Measurements from ENCODE around the gene RASL11A.
"Not testable (repeated sequence)": the region's sequence is repeated elsewhere in the genome, so short reads cannot be mapped to it uniquely, and the experiment has no call there.

Gene RASL11A, protein sequence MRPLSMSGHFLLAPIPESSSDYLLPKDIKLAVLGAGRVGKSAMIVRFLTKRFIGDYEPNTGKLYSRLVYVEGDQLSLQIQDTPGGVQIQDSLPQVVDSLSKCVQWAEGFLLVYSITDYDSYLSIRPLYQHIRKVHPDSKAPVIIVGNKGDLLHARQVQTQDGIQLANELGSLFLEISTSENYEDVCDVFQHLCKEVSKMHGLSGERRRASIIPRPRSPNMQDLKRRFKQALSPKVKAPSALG

DNA sequence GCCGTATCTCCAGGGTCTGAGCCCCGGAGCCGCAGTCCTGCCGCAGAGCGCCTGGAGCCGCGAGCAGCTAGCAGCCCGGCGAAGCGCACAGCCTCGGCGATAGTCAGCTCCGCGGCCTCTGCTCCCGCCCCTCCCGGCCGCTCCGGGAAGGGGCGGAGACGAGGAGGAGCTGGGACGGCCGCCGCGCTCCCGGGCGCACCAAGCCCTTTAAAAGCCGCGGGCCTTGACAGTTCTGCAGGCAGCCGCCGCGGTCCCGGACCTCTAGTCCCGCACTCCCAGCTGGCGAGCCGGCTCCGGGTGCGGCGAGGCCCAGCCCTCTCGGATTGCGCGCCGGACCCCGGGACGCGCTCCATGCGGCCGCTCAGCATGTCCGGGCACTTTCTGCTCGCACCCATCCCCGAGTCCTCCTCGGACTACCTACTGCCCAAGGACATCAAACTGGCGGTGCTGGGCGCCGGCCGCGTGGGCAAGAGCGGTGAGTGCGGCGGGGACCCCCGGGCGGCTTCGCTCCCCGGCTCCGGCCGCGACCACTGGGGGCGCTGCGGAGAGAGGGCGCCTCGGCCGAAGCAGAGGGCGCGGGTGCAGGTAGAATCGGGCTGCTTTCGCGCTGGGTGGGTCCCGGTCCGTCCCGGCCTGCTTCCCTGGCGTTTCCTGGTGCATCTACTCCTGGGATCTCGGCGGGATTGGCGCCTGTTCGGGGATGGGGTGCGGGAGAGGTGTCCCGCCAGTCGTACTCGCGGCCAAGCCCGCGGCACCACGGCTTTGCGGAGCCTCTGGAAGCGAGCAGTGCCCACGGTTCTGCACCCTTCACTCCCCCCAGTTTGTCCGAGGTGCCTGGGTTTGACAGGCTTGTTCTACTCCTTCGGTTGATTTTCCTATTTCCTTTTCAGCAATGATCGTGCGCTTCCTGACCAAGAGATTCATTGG, at the start of gene RASL11A:
Gene RASL11A (plus strand): TSS at position 237 of the 927 bp plus-strand sequence. CDS start 115 bp downstream, at position 352.
- peak; percentile 74 for DNase-seq

DNA sequence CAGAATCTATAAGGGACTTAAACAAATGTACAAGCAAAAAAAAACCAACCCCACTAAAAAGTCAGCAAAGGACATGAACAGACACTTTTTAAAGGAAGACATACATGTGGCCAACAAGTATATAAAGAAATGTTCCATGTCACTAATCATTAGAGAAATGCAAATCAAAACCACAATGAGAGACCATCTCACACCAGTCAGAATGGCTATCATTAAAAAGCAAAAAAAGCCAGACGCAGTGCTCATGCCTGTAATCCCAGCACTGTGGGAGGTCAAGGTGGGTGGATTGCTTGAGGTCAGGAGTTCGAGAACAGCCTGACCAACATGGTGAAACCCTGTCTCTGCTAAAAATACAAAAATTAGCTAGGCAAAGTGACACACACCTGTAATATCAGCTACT, 48.5 kb upstream of the RASL11A start:
- not testable (repeated sequence) for DNase-seq

DNA sequence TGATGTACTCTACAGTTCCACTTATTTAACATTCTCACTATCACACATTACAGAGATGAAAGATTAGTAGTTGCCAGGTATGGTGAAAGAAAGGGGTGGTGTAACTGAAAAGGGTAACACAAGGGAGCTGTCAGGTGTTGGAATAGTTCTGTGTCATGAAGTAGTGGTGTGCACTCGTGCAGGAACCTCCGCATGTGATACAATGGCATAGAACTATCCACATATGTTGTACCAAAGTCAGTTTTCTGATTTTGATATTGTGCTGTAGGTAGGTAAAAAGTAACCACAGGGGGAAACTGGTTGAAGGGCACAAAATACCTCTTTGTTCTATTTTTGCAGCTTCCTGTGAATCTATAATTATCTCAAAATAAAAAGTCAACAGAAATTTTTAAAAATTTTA, 43.6 kb upstream of the RASL11A start:
- DNase-seq = no peak

DNA sequence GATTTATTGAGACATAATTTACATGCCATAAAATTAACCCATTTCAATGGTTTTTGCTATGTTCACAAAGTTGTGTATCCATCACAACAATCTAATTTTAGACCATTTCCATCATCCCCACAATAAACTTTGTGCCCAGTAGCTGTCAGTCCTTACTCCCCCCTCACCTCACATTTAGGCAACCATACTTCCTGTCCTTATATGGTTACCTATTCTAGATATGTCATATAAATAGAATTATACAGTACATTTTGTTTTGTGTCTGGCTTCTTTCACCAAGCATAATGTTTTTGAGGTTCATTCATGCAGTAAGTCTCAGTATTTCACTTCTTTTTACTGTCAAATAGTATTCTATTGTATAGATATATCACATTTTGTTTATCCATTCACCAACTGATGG, 42.5 kb upstream of the RASL11A start:
- DNase-seq = no peak

DNA sequence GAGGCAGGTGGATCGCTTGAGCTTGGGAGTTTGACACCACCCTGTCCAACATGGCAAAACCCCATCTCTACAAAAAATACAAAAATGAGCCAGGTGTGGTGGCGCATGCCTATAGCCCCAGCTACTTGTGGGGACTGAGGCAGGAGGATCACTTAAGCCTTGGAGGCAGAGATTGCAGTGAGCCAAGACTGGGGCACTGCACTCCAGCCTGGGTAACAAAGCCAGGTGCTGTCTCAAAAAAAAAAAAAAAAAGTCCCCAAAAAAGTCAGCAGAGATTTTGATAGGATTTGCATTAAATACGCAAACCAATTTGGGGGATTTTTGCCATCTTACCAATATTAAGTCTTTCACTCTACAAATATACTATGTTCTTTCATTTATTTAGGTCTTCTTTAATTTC, 41.0 kb upstream of the RASL11A start:
- no peak for DNase-seq

DNA sequence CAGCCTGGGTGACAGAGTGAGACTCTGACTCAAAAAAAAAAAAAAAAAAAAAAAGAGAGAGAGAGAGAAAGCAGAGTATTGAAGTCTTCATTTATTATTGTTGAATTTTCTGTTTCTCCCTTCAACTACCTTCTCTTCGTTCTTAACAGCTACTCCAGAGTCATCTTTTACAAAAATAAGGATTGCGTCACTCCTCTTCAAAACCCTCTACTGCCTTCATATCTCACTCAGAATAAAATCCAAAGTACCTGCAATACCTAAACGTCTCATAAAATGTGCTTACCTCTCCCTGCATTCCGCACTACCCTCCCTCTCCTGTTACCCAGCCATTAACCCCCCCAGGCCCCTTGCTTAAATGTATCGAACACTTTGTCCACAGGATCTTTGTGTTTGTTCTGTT, 36.7 kb upstream of the RASL11A start:
- no peak for DNase-seq

DNA sequence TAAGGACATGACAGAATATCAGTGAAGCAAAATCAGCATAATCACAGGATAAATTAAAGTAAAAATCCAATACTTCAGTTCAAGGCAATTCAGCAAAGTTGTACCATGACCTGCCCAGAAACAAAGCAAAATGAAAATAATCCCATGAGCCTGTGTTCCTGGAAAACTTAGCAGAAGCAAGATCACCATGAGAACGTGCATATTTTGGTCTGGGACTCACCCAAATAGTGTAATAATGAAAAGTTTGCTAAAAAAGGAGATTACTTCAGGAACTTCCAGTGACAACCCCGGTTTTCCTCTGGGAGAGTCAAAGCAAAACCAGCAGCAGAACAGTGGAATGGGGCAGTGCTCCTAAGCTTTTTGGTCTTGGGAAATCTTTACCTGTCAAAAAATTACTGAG, 34.2 kb upstream of the RASL11A start:
- DNase-seq = no peak

DNA sequence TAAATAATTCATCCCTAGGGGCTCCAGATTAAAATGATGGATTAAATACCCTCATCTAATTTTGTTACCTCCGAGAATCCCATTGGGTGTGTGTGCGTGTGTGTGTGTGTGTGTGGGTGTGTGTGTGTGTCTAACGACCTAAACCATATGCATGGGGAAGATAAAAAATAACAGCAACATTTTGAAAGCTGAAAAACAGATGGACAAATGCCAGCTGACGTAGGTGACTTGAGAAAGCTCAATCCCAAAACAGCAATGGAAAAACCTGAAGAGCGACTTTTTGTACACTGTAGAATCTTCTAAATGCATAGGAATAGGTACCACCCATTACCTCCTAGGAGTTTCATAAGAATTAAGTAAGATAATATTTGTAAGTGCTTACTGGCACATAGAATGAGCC, 27.9 kb upstream of the RASL11A start:
- DNase-seq = no peak

DNA sequence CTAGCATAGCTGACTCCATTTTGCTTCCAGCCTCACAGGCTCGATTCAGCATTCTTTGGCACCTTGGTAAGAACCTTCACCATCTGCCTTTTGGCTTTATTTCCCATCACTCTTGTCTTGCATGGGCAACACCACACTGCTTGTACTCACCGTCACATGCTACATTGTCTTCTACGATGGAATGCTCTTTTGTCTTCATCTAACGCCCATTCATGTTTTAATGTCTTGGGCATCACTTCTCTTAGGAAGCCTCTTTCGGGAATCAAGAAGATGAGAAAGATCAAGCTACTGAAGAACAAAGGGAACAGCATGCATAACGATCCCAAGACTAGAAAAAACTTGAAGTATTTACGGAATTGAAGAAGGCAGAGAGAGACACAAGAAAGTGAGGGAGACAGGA, 25.0 kb upstream of the RASL11A start:
- DNase-seq = no peak

DNA sequence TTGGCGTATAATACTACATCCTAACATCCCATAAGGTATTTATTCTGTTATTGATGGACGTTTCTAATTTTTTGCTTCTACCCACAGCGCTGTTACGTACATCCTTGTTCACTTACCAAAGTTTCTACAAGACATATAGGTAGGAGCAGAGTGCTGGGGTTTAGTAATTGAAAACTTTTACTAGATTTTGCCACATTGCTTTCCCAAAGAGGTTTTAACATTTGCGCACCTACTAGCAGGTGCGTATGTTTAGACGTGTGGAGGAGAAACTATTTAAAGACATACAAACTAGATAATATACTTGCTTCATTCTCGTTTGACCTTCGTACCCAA, 19.8 kb upstream of the RASL11A start:
- DNase-seq = no peak

DNA sequence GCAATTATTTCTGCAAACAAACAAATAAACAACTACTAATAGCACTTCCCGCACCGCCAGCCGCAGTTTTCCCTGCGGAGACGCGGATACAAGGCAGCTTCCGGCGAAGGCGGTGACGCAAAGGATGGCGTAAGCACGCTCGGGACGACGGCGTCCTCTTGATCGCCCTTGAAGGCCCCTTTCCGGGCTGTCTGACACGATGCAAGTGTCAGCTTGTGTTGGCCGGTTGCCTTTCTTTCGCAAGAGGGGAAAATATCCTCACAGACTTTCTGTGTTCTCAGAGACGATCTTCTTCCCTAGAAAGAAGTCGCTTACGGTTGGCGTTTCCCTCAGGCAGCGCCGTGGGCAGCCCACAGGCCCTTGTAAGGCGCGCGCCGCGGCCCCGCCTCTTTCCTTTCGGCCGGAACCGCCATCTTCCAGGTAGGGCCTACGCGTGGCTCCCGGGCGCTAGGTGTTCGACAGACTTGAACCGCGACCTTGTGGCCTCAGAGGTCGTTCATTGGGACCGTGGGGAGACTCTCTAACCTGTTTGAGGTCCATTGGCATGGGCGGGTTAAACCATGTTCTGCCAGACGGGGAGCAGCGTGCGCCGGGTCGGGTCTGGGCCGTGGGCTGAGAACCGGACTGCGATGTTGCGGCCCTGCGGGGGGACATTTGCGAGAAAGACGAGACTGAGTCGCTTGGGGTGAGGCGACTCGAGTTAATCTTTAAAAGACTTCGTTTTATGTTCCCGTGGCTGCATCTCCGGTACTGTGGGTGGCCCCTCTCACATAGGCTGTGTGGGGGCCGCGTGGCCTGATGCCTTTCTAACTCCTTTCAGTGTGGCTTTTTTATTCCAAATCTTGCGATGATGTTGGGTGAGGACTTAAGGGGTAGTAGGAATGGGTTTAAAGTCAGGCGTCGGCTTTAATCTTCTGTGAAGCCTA, 19.2 kb upstream of the RASL11A start, which contains the start of gene RPL21:
Gene RPL21 (plus strand): TSS at position 393 of the 926 bp plus-strand sequence. CDS start 2,219 bp downstream, outside the sequence.
- peak; percentile 93 for DNase-seq

DNA sequence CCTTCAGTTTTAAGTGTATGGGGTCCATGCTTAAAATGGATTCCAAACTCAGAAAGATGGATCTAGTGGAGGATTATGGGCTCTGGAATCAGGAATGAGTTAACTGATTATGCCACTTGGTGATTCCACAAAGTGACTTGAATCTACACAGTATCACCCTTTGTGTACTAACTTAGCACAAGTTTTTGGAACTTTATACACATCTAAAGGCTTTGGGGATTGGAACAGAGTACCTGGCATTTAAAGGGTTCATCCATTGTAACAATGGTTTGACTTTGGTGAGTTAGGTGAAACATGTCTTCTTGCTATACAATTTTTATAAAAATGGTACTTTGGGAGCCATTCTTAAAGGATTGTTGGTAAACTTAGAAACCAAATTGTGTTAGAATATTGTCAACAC, 18.2 kb upstream of the RASL11A start:
- no peak for DNase-seq

DNA sequence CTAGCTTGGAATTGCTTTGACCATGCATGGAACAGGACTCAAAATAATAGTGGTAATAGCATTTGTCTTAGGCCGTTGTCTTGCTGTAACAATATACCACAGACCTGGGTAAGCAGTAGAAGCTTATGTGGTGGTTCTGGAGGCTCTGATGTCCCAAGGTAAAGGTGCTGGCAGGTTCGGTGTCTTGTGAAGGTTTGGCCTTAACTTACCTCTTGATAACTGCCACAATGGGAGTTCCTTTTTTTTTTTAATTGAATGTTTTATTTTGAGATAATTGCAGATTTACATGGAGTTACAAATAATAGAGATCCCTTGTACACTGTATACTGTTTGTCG, 13.4 kb upstream of the RASL11A start:
- DNase-seq = no peak

DNA sequence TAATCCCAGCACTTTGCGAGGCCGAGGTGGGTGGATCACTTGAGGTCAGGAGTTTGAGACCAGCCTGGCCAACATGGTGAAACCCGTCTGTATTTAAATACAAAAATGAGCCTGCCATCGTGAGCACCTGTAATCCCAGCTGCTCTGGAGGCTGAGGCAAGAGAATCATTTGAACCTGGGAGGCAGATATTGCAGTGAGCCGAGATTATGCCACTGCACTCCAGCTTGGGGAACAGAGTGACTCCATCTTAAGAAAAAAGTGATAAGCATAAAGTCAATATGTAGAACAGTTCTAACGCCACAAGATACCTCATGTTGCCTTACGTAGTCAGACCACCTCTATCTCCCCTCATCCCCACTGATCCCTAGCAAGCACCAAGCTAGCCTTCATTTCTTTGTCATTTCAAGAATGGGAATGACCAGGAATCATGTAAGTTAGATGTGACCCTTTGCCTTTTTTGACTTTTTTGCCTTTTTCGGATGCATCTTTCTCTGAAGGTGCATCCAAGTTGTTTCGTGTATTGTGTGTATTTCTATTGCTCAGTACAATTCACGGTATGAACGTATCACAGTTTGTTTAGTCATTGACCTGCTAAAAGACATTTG, 12.9 kb upstream of the RASL11A start:
- DNase-seq = no peak

DNA sequence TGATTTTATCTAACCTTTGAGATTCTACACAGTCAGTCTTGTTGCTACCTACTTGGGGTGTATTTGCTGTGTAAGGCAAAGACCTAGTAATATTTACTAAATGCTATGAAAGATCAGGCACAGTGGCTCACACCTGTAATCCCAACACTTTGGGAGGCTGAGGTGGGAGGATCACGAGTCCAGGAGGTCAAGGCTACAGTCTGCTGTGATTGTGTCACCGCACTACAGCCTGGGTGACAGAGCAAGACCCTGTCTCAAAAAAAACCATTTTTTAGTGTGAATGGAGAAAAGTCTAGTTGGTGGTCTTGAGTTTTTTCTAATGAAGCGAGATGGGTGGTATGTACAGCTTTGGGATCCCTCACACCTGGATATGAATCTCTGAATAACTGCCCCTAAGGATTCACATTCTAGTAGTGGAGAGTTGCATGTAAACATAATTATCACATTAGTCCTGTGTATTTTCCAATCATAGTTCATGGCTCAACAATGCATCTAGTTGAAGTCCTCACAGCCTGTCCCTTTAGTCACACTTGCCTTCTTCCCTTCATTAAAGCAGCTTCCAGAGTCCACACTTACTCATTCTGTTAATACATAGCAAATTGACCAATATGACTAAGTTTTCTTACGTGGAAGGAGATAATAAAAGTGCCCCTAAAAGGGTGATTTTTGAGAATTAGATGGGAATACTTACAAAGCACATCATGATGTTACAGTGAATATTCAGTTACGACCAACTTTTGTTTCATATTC, 11.8 kb upstream of the RASL11A start:
- DNase-seq = no peak

DNA sequence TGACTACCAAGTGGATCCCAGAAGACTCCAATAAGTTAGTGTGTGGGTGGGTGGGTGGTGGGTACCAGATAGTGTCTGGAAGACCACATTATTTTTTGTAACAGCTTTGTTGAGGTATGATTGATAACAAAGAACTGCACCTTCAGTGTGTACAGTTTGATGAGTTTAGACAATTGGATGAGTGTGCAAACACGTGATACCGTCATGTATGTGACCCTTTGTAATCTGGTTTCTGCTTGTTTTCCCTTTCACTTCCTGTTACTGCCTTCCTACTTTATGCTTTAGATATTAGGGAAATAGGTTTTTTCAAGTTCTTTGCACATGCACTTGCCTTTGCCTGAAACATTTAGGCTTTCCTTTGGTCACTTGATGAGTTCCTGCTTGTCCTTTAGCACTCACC, 10.8 kb upstream of the RASL11A start:
- DNase-seq = peak; percentile 17

DNA sequence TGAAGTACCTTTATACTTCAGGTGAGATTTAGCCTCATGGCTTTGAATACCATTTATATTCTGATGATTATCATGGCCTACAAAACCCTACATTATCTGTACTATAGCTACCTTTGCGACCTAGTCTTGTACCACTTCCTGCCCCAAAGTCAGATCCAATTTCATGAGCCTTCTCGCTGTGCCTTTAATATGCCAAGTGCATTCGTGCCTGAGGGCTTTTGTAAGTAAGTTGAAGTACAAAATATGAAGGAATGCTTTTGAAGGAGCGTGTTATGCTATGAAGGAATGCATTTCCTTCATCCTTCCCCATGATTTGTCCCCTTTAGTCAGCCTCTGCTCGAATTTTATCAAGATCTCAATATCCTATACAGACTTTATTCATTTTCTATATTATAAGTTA, 9.2 kb upstream of the RASL11A start:
- no peak for DNase-seq

DNA sequence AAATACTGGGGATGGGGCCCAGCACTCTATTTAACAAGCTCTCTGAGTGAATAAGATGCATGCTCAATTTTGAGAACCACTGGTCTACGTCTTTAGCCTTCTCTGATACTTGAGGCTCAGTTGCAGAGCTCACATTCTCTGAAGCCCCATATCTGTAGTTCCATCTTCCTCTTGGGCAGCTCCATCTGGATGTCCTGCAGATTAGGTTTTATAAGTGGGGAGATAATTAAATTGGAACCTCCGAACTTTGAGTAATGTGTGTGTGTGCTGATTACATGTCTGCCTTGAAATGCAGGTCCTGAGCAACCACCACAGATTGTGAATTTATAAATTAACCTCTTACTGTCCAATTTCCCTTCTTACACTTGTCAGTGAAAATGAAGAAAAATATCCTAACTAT, 7.2 kb upstream of the RASL11A start:
- no peak for DNase-seq

DNA sequence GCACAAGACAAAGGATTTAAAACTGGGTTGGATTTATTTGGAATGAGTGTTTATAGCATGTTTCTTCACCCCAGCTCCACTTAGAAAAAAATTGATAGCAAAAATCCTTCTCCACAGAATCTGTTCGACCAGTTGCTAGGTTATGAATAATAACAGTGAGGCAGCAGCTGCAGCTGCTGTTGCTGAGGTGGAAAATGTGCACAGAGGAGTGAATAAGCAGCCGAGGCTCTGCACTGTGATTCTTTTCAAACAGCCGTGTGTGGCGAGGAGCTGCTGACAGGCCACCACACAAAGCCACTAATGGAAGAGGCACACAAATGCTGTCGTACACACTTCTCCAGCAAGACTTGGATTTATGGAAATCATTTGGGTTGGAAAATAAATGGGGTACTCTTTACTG, 6.4 kb upstream of the RASL11A start:
- DNase-seq = no peak

DNA sequence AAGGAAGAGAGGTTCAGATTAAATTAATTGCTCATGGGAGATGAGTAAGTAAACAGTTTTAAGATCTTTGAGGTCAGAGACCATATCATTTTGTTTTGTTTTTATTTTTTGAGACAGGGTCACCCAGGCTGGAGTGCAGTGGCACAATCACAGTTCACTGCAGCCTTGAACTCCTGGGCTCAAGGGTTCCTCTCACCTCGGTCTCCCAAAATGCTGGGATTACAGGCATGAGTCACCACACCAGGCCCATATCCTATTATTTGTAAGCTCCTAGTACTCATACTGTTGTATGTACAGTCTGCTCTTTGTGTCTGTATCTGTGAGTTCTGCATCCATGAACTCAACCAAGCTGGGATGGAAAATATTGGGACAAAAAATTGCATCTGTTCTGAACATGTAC, 6.0 kb upstream of the RASL11A start:
- DNase-seq = no peak

DNA sequence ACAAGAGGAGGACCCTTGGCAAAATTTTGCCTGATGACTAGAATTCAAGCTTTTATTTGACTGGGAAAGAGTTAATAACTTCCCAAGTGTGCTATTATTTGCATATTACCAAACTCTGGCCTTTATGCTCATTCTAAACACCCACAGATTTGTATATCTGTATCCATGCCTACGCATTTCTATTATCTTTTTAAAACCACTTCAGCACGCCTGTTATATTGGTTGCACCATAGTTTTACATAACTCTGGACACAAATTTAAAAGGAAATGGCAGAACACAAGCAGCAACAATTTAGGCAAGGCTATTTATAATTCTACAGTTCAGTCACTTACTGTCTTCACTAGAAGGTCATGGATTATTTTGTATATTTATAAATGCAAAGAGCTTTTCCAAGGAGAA, 3.7 kb upstream of the RASL11A start:
- DNase-seq = no peak

DNA sequence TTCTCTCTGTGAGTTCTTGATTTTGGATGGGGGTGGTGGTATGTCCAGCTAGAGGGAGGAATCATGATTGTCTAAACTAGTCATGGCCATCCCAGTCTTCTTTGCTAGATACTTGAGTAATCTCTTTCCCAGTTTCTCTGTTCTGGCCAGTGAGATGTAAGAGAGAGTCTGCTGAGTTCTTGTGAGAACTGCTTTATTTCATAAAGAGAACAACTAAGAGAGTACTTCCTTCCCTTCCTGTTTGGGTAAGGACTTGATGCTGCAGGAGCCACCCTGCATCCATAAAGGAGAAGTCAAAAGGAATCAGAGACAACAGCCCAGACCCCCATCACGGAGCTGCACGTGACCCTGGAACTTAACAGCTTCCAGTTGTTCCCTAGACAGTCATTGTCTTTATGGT, 3.0 kb upstream of the RASL11A start:
- no peak for DNase-seq
